RPMI7951 (cell line): Measurements from ENCODE around the gene ATXN1. TPM values are rescaled to one million over a fixed set of nuclear protein-coding genes. Genes with fewer than 3 reads are reported as not detected.

Source experiments
- DNase-seq: peaks from one replicate; pipeline ENCODE4 v3.0.0-alpha.2; 2012; ENCODE audit warnings: low read depth
- total RNA-seq: library from RNA; depleted of rRNA; stranded (reverse); fragments of >200 nt; shearing (Covaris generic); gene quantifications from 2 replicates; pipeline ENCODE4 v1.2.3, GENCODE V29; 2014

The ATXN1 gene
- total RNA-seq, 1 experiment from 2014 or later: 31.2 TPM

GRCh38 chr6:16674801-16675392 lies 86.4 kb downstream of the ATXN1 start:
- DNase-seq: no peak

GRCh38 chr6:16673011-16673797 lies 88.1 kb downstream of the ATXN1 start:
- DNase-seq: no peak

GRCh38 chr6:16671302-16672289 lies 89.7 kb downstream of the ATXN1 start:
- no peak for DNase-seq

- DNase-seq: no peak
These were observed 90.6 kb downstream of the ATXN1 start for GRCh38 chr6:16670617-16671051.

GRCh38 chr6:16670183-16670582 lies 91.1 kb downstream of the ATXN1 start:
- no peak for DNase-seq

GRCh38 chr6:16669227-16669626 lies 92.0 kb downstream of the ATXN1 start:
- DNase-seq: peak; percentile 77

GRCh38 chr6:16667509-16667908 lies 93.8 kb downstream of the ATXN1 start:
- no peak for DNase-seq

GRCh38 chr6:16665992-16666391 lies 95.3 kb downstream of the ATXN1 start:
- DNase-seq: no peak

- DNase-seq: no peak
These were observed 96.1 kb downstream of the ATXN1 start for GRCh38 chr6:16665182-16665581.

- no peak for DNase-seq
These were observed 97.4 kb downstream of the ATXN1 start for GRCh38 chr6:16663901-16664300.

GRCh38 chr6:16660157-16660497 lies 101.1 kb downstream of the ATXN1 start:
- DNase-seq: no peak

GRCh38 chr6:16659466-16660156 lies 101.6 kb downstream of the ATXN1 start:
- DNase-seq: no peak

GRCh38 chr6:16658348-16659034 lies 102.8 kb downstream of the ATXN1 start:
- no peak for DNase-seq

- DNase-seq: no peak
These were observed 103.5 kb downstream of the ATXN1 start for GRCh38 chr6:16657768-16658167.

- no peak for DNase-seq
These were observed 104.8 kb downstream of the ATXN1 start for GRCh38 chr6:16656451-16656850.

- no peak for DNase-seq
These were observed 106.6 kb downstream of the ATXN1 start for GRCh38 chr6:16654701-16655100.

- DNase-seq: no peak
These were observed 108.0 kb downstream of the ATXN1 start for GRCh38 chr6:16653226-16653625.

- DNase-seq: no peak
These were observed 109.4 kb downstream of the ATXN1 start for GRCh38 chr6:16651871-16652270.

- no peak for DNase-seq
These were observed 111.4 kb downstream of the ATXN1 start for GRCh38 chr6:16649890-16650289.

GRCh38 chr6:16649241-16649640 lies 112.0 kb downstream of the ATXN1 start:
- no peak for DNase-seq

- no peak for DNase-seq
These were observed 113.3 kb downstream of the ATXN1 start for GRCh38 chr6:16648003-16648402.
